Epithelial cell of esophagus (primary cell): ENCODE data around the gene TECR.
"Not testable (repeated sequence)": the region's sequence is repeated elsewhere in the genome, so short reads cannot be mapped to it uniquely, and the experiment has no call there.

ENCODE experiments used
- DNase-seq: peaks from one replicate; pipeline ENCODE4 v3.0.0; 2010; ENCODE audit warnings: low read depth
- H3K4me3 ChIP-seq: 2 replicates; pipeline ENCODE4 v1.5.1; 2011; ENCODE audit warnings: mild to moderate bottlenecking, low read length, control low read depth
- TF ChIP-seq, protein P1 (sequence below): IDR thresholded peaks from 2 replicates; pipeline ENCODE4 v1.5.1; 2011; ENCODE audit warnings: low read depth, mild to moderate bottlenecking, low read length, control low read depth, inconsistent platforms; ENCODE audit not compliant: insufficient read depth; ENCODE audit errors: missing control alignments

Gene TECR

DNA sequence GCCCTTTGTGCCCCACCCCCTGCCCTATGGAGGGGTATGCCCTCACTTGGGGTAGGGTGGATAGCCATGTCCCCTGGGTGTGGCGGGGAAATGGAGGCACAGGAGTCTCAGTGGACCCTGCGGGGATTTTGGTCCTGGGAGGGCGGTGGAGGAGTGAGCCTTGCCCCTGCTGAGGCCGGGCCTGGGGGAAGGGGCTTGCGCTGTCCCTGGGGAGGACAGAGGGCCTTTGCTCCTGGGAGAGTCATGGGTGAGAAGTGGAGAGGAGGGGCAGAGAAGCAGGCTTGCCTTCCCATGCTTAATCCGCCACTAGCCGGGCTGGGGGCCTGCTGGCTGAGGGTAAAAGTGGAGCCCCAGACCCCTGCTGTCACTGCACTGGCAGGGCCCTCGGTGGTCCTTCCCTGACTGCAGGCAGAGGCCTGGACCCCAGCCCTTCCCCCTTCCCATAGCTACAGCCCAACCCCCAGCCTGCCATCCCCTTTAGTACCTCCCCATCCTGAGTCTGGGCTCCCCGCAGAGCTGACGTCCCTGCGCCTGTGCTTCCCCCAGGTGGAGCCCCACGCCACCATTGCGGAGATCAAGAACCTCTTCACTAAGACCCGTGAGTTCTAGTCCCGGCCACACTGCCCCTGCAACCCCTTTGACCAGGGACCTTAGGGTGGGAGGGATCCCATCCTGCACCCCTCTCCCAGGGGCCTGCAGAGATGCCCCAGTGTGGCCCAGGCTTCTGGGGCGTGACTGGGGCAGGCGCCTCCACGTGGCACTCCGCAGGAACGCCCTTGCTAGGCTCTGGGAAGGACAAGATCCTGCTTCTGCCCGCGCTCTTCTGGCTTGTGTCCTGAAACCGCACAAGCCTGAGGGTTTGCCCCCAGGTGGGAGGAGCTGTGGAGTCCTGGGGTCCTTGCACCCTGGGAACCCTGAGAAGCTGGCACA, 33.5 kb downstream of the TECR start:
- TF ChIP-seq, protein P1, sequence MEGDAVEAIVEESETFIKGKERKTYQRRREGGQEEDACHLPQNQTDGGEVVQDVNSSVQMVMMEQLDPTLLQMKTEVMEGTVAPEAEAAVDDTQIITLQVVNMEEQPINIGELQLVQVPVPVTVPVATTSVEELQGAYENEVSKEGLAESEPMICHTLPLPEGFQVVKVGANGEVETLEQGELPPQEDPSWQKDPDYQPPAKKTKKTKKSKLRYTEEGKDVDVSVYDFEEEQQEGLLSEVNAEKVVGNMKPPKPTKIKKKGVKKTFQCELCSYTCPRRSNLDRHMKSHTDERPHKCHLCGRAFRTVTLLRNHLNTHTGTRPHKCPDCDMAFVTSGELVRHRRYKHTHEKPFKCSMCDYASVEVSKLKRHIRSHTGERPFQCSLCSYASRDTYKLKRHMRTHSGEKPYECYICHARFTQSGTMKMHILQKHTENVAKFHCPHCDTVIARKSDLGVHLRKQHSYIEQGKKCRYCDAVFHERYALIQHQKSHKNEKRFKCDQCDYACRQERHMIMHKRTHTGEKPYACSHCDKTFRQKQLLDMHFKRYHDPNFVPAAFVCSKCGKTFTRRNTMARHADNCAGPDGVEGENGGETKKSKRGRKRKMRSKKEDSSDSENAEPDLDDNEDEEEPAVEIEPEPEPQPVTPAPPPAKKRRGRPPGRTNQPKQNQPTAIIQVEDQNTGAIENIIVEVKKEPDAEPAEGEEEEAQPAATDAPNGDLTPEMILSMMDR = no peak
- DNase-seq = no peak
- H3K4me3 ChIP-seq = no peak overlapping the region

DNA sequence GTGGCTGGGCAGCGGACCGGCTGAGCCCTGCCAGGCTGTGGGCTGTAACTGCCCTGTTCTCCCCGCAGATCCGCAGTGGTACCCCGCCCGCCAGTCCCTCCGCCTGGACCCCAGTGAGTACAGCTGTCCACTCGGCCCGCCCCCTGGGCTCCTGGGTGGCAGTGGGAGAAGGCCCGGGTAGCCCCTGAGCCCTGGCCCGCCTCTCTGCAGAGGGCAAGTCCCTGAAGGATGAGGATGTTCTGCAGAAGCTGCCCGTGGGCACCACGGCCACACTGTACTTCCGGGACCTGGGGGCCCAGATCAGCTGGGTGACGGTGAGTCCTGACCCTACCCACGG, 34.2 kb downstream of the TECR start:
- DNase-seq = no peak
- H3K4me3 ChIP-seq = no peak overlapping the region
- TF ChIP-seq, protein P1 = no peak

- TF ChIP-seq, protein P1 = no peak
- DNase-seq = peak; percentile 70
- no peak overlapping the region for H3K4me3 ChIP-seq
Measured at GRCh38 chr19:14563989-14564651, 34.7 kb downstream of the TECR start.

DNA sequence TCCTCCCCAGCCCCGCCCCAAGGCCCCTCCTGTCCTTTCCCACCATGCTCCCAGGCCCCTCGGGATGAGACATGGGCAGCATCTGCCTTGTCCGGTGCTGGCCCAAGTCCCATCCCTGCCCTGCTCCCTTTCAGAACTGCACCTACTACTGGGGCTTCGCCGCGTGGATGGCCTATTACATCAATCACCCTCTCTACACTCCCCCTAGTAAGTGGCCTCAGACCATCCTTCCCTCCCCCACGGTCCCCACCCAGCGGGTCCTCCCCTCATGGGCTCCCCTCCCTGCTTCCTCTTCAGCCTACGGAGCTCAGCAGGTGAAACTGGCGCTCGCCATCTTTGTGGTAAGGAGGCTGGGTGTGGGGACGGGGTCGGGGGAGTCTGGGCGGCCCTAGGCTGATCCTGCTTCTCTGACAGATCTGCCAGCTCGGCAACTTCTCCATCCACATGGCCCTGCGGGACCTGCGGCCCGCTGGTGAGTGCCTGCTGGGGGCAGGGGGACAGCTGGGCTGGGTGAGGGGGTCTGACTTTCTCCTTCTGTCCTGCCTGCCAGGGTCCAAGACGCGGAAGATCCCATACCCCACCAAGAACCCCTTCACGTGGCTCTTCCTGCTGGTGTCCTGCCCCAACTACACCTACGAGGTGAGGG, 35.4 kb downstream of the TECR start:
- not testable (repeated sequence) for DNase-seq, H3K4me3 ChIP-seq

DNA sequence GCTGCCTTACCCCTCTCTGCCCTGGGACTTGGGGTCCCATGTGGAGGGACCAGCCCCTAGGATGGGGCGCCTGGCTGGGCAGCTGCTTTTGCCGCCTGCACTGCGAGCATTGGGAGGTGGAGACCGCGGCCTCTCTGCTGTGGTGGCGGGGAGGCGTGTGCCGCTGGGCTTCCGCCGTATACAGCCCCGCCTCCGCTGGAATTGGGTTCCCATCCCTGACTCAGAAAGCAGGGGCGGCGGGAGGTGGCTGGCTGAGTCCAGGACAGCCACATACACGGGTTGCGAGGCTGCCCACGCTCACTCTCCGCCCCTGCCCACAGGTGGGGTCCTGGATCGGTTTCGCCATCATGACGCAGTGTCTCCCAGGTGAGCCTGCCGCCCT, 35.9 kb downstream of the TECR start:
- no peak for DNase-seq
- TF ChIP-seq, protein P1 = no peak
- H3K4me3 ChIP-seq = no peak overlapping the region

DNA sequence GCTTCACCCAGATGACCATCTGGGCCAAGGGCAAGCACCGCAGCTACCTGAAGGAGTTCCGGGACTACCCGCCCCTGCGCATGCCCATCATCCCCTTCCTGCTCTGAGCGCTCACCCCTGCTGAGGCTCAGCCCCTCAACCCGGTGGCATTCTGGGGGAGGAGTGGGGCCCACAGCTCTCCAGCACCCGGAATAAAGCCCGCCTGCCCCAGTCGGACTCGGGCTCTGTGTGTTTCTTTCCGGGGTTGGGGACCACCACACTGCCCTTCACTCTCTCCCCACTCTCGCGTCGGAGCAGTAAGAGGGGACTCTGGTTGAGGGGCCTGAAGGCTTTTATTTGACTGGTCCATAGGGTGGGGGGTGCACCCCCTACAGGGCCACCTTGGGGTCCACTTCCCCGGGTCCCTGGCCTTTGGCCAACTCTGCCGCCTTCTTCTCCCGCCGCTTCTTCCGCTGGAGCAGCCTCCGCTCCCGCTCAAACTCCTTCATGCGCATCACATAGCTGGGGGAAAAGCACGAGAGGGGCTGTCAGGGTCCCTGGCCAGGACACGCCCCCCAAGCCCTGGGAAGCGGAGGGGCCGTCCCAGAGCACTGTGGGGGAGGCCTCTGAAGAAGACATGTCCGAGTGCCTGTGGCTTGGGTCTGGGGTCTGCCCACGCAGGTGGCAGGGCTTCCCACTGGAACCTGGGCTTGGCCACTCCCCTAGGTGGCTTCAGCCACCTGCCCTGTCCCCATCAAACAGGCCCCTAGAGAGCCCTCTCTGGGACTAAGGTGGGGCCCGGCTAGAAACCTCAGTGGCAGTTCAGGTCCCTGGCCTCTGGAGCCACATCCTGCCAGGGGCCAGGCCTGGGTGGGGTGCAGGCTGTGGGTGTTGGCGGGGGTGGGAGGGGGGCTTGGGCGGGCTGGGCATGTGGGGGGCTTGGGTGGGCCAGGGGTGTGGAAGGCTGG, 36.6 kb downstream of the TECR start:
- DNase-seq = no peak
- TF ChIP-seq, protein P1 = no peak
- no peak overlapping the region for H3K4me3 ChIP-seq
